ENCODE data around the gene C6orf120.

The C6orf120 gene

GRCh38 chr6:169724494-169725124, 22.7 kb downstream of the C6orf120 start, which contains the start of gene PHF10:
TSS of gene PHF10 (minus strand) at chr6:169724500. CDS start at chr6:169723931, 569 bp downstream.
- DNase-seq (ENCODE audit: extremely low read depth in 1 of 2, low read depth in 1 of 2): peak; percentile 44 to 50

- no peak for DNase-seq (ENCODE audit: extremely low read depth in 1 of 2, low read depth in 1 of 2)
Observed at GRCh38 chr6:169725125-169726048, 23.5 kb downstream of the C6orf120 start.

- DNase-seq (ENCODE audit: extremely low read depth in 1 of 2, low read depth in 1 of 2): no peak
Observed at GRCh38 chr6:169726049-169726400, 24.1 kb downstream of the C6orf120 start.

- no peak for DNase-seq (ENCODE audit: extremely low read depth in 1 of 2, low read depth in 1 of 2)
Observed at GRCh38 chr6:169726963-169727362, 25.0 kb downstream of the C6orf120 start.

- DNase-seq (ENCODE audit: extremely low read depth in 1 of 2, low read depth in 1 of 2): no peak
Observed at GRCh38 chr6:169729961-169730360, 28.0 kb downstream of the C6orf120 start.

GRCh38 chr6:169738204-169738975, 36.5 kb downstream of the C6orf120 start:
- DNase-seq (ENCODE audit: extremely low read depth in 1 of 2, low read depth in 1 of 2): no peak

GRCh38 chr6:169738976-169739529, 37.1 kb downstream of the C6orf120 start:
- no peak for DNase-seq (ENCODE audit: extremely low read depth in 1 of 2, low read depth in 1 of 2)

GRCh38 chr6:169741344-169741743, 39.4 kb downstream of the C6orf120 start:
- DNase-seq (ENCODE audit: extremely low read depth in 1 of 2, low read depth in 1 of 2): no peak

GRCh38 chr6:169745405-169745804, 43.5 kb downstream of the C6orf120 start:
- no peak for DNase-seq (ENCODE audit: extremely low read depth in 1 of 2, low read depth in 1 of 2)

GRCh38 chr6:169746556-169746955, 44.6 kb downstream of the C6orf120 start:
- no peak for DNase-seq (ENCODE audit: extremely low read depth in 1 of 2, low read depth in 1 of 2)

- peak; percentile 90 to 94 for DNase-seq (ENCODE audit: extremely low read depth in 1 of 2, low read depth in 1 of 2)
Observed at GRCh38 chr6:169751242-169752073, 49.5 kb downstream of the C6orf120 start, which contains the start of the genes DYNLT2 and ERMARD. TSS of gene DYNLT2 (minus strand) at chr6:169751572. CDS start at chr6:169751458, 114 bp downstream. TSS of gene ERMARD (plus strand) at chr6:169751622. CDS start at chr6:169751658, 36 bp downstream.

GRCh38 chr6:169752074-169752623, 50.2 kb downstream of the C6orf120 start:
- no peak for DNase-seq (ENCODE audit: extremely low read depth in 1 of 2, low read depth in 1 of 2)

Measured in stimulated activated CD8-positive, alpha-beta memory T cell treated with anti-CD3 and anti-CD28 coated beads, Interleukin-7, amount 100 ng/mL, for 48 hours (primary cell).